Epithelial cell of proximal tubule (primary cell): Measurements from ENCODE around the gene ZSCAN30. TPM values are rescaled to one million over a fixed set of nuclear protein-coding genes. Genes with fewer than 3 reads are reported as not detected.
A peak's percentile ranks its signal among the peaks of the same experiment; 100 is the strongest.

Experiments used
- DNase-seq: peaks from one replicate; pipeline ENCODE4 v3.0.0-alpha.2; 2011; ENCODE audit warnings: low read depth
- H3K4me3 ChIP-seq: 2 replicates; pipeline ENCODE4 v1.5.1; 2011; ENCODE audit warnings: low read depth, mild to moderate bottlenecking, low read length
- total RNA-seq: library from RNA; depleted of rRNA; stranded (reverse); fragments of >200 nt; gene quantifications from 2 replicates; pipeline ENCODE4 v1.2.3, GENCODE V29; 2015
- TF ChIP-seq, protein P1 (sequence below): conservative IDR thresholded peaks from 2 replicates; pipeline ENCODE4 v1.5.1; 2012; ENCODE audit warnings: low read depth, mild to moderate bottlenecking, low read length

ZSCAN30 gene
- total RNA-seq, 1 donor from 2014 or later: 5.1 TPM

DNA sequence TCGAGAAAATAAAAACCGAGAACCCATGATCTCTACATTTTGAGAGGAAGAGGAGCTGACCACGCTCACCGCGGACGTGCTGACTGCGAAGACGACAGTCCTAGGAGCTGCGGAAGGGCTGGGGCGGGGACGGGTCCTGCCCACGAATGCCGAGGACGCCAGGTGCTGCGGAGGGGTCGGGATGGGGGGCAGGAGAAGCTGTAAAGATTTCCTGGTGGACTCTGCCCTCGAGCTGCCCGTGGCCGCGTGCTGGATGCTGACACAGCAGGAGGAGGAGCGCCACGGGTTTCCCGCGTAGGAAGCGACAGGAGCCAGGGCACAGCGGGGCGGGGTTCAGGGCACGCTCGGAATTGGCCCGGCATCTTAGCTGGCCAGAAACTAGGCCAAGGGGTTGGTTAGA lies 22.2 kb downstream of the ZSCAN30 start:
- TF ChIP-seq, protein P1, sequence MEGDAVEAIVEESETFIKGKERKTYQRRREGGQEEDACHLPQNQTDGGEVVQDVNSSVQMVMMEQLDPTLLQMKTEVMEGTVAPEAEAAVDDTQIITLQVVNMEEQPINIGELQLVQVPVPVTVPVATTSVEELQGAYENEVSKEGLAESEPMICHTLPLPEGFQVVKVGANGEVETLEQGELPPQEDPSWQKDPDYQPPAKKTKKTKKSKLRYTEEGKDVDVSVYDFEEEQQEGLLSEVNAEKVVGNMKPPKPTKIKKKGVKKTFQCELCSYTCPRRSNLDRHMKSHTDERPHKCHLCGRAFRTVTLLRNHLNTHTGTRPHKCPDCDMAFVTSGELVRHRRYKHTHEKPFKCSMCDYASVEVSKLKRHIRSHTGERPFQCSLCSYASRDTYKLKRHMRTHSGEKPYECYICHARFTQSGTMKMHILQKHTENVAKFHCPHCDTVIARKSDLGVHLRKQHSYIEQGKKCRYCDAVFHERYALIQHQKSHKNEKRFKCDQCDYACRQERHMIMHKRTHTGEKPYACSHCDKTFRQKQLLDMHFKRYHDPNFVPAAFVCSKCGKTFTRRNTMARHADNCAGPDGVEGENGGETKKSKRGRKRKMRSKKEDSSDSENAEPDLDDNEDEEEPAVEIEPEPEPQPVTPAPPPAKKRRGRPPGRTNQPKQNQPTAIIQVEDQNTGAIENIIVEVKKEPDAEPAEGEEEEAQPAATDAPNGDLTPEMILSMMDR: no peak
- H3K4me3 ChIP-seq: no peak overlapping the region
- no peak for DNase-seq

DNA sequence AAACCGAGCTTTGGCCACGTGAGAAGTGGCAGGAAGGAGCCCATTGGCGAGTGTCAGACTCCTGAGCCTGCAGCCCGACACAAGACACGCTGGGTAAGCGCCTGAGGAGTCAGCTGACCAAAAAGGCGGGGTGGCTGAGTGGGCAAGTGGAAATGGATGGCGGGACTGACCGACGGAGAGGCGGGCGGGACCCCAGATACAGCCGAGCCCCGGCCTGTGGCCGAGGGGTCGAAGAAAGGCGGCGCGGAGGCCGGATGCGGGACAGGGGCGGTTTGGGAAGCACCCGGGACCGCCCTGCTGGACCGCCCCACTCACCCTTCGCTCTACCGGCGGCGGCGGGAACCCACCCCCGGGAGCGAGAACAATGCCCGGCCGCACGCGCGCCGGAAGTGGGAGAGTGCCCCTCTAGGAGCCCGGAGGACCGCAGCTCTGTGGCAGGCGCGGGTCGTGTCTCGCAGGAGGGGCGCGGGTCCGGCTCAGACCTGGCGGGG lies 22.8 kb downstream of the ZSCAN30 start:
- DNase-seq: no peak
- H3K4me3 ChIP-seq: peak overlapping the region; percentile 34
- TF ChIP-seq, protein P1: no peak

DNA sequence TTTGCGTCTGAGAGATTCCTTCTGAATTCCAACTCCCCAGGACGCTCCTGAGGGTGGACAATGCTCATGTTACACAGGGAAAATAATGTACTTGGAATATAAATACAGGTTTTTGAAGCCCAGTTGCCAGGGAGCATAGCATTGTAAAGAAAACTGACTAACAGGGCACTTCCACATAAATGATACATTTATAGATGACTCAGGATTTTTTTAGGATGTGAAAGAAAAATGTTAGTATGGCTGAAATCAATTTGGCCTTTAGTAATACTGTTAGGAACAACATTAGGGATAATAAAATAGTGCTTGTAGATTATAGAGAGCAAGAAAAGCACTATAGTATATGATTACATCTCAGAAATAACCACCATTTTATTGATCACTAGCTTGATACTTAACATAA lies 25.6 kb downstream of the ZSCAN30 start:
- H3K4me3 ChIP-seq: no peak overlapping the region
- TF ChIP-seq, protein P1: no peak
- no peak for DNase-seq

DNA sequence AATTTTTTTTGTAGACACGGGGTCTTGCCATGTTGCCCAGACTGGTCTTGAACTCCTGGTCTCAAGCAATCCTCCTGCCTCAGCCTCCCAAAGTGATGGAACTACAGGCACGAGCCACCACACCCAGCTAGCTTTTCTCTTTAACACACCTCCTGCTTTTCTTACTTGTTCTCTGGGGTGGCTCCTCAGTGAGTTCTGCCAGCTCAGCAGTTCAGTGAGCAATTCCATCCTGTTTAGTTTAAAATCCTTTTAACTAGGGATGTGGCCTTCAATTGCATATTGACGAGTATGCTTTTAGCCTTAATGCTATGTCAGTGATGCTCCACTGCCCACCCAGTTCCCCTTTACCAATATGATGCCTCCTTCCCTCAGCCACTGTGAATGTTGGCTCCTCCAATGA lies 33.1 kb downstream of the ZSCAN30 start:
- DNase-seq: no peak
- H3K4me3 ChIP-seq: no peak overlapping the region
- TF ChIP-seq, protein P1: no peak

DNA sequence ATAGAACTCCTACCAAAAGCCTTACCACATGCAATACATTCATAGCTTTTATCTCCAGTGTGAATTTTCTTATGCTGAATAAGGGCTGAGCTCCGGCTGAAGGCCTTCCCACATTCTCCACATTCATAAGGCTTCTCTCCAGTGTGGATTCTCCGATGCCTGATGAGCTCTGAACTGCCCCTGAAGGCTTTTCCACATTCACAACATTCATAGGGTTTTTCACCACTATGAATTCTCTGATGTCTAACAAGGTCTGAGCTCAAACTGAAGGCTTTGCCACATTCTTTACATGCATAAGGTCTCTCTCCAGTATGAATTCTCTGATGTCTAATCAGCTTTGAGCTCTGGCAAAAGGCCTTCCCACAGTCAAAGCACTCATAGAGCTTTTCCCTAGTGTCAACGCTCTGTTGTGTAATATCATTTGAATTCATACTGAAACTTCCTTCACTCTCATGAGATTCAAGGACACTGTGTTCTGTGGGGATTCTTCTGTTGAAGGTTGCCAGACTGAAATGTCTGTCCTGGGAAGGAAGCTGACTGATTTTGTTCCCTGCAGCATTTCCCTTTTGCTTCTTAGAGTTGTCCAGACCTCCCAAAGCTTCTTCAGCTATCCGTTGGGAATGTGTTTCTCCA lies 36.3 kb downstream of the ZSCAN30 start:
- TF ChIP-seq, protein P1: no peak
- DNase-seq: no peak

DNA sequence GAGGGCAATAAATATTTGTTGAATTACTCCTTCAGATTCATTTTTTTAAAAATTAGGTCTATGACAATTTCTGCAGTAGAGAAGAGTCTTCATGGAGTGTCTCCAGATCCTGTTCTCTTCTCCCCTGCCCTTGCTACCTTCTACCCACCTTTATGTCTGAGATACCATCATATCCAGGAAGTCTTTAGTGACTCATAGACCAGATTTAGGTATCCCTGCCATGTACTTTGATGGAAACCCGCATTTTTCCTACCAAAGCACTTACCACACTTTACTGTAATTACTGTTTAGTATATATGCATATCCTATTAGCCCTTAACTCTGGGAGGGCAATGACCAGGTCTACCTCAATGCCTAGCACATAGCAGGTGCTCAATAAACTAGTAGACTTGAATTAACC lies 37.6 kb downstream of the ZSCAN30 start:
- no peak for DNase-seq
- TF ChIP-seq, protein P1: no peak
- no peak overlapping the region for H3K4me3 ChIP-seq

More for the DNA sequence above, 36.3 kb downstream of the ZSCAN30 start:
- no peak overlapping the region for H3K4me3 ChIP-seq

DNA sequence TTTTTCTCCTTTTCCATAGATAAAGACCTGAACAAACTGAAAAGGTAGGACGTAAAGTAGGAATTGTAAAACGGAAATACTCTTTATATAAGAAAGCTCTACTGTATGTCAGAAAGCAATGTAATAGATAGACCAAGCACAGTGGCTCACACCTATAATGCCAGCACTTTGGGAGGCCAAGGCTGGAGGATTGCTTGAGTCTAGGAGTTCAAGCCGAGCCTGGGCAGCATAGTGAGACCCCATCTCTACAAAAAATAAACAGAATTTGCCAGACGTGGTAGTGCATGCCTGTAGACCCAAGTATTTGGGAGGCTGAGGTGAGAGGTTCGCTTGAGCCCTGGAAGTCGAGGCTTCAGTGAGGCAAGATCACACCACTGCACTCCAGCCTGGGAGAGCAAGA lies 41.6 kb downstream of the ZSCAN30 start:
- TF ChIP-seq, protein P1: no peak
- H3K4me3 ChIP-seq: no peak overlapping the region
- DNase-seq: no peak
